ENCODE data around the gene TMEM247.

The TMEM247 gene

DNA sequence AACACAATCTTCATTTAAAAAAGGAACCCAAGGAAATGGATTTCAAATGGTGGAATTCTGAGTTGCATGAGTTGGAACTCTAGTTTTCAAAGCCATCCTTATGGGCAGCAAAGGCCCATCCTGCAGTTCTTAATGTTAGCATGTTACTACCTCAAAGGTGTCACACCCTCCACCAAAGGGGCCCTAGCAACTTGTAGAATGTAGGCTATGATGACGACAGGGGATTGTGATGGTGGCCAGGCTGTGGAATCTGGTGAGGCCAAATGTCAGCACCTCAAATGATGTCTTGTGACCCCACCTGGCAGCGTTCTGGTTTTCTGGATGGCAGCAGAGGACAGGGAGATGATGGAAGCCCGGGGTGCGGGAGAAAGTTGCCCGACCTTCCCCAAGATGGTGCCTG is at the start of gene TMEM247:
TSS of gene TMEM247 (plus strand) at position 301 of the 400 bp plus-strand sequence.
- FAIRE-seq (no peak), DNase-seq (ENCODE audit: insufficient read length, low spot score) (no peak)

DNA sequence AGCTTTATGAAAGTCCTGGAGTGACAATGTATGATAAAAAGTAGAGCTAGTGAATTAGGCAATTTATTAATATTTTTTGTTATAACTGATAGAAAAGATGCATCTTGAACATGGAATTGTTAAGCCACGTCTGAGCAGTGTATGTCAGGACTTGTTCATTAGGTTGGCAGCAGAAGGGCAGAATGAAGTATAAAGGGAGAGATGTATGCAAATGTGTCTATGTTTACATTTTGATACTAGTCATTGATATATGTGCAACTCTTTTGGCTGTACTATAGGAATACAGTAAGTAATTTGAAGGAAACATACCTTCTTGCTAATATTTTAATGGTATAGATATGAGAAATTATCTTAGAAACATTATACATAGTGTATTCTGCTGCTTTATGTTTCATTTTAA is 49.0 kb upstream of the TMEM247 start:
- DNase-seq (ENCODE audit: insufficient read length, low spot score) (no peak), FAIRE-seq (no peak)

DNA sequence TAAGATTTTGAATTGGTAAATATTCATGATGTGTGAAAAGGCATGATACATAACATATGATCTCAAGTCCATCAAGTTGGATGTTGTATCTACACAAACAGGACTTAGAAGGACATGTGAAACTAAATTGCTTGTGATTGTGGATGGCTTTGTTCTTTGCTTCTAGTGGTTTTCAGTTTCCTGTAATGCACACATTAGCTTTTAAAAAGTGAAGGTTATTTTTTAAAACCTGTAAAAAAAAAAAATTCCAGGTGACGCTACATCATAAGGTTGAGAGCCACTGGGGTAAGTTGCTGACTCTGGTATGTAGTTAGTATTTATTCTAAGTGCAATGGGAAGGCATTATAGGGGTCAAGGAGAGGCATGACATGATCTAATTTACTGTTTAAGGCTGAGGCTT is 48.4 kb upstream of the TMEM247 start:
- FAIRE-seq (no peak), DNase-seq (ENCODE audit: insufficient read length, low spot score) (no peak)

DNA sequence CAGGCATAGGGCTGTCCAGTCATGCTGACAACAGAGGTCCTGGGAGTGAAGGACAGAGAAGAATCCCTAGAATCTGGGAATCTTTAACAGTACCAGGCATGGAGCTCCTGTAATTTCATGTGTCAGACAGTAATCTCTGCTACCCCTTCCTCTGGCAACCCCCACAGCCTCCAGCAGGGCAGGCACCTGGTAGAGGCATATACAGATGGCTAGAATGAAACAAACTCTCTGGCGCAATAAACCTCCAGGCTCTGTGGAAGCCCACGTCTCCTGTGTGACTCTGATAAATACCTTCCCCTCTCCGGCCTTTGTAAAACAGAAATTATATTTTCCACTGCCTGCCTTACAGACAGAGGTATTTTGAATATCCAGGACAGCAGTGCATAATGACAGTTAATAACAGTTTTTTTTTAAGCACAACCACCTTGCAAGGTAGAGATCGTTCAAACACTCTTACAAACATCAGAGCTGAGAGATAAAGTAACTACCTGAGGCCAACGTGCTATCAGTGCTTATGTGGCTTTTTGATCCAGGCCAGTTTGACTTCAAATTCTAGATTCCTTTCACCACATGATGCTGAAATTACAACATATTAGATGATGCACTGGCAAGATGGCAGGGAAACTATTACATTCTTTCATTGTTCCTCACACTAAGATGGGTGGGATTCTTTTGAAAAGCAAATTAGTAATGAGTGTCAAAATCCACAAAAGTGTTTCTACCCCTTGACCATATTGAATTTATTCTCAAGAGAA is 47.7 kb upstream of the TMEM247 start:
- DNase-seq (ENCODE audit: insufficient read length, low spot score) (no peak), FAIRE-seq (no peak)

DNA sequence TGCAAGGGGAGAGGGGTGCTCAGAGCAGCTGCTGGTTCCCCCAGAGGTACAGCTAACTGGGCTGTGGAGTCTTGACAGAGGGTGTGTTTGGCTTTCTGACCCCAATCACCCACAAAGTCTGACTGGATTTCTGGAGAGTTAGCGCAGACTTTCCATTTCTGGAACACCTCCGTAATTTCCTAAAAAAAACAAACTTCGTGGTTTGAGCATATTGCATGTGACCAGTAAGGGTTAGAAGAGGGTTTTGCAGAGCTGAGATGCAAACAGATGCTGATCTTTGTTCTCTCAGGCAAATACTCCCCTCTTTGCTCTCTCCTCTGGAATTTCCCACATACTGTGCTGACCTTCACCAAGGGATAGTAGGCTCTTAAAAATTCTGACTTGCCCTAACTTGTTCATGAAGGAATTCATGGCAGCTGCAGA is 44.5 kb upstream of the TMEM247 start:
- FAIRE-seq = no peak

DNA sequence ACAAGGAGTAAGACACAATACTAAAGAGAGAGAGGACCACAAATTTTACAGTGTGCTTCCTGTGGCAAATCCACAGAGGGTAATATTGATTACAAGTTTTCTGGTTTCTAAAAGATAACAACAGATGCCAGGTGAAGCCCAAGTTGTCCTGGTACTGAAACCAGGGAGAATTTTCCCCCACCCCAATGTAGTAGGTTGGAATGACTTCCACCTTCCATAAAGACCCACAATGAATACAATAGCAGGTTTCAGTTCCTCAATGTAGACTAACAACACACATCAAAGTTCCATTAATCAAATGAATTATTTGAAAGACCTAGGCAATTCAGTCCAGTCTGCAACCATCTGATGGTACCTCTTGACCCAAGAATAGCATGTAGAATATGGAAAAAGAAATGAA is 44.0 kb upstream of the TMEM247 start:
- no peak for FAIRE-seq
- DNase-seq (ENCODE audit: insufficient read length, low spot score) = no peak

More for the DNA sequence above, 44.5 kb upstream of the TMEM247 start:
- DNase-seq (ENCODE audit: insufficient read length, low spot score) = no peak

DNA sequence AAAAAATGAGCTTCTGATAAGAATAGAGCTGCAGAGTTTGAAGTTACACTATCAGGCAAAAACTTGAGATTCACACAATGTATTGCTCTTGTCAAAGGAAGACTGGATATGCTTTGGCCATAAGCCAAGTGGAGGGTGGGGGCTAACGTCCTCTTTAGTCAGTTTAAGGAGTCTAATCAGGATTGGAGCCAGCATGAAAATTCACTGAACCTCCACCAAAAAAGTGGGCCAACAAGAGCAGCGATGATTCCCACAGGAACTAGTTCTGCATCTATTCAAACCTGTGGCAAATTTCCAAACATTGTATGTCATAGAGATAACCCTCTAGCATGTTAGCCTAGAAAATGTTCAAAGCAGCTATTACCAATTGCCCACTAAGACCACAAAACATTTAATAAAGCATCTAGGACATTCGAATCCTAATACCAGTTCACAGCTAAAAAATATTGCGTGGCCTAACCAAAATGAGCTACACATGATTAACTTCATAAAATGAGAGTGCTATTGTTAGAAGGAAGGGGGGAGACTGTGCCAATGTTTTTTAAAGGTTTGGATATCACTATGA is 43.5 kb upstream of the TMEM247 start:
- FAIRE-seq = no peak
- DNase-seq (ENCODE audit: insufficient read length, low spot score) = no peak

DNA sequence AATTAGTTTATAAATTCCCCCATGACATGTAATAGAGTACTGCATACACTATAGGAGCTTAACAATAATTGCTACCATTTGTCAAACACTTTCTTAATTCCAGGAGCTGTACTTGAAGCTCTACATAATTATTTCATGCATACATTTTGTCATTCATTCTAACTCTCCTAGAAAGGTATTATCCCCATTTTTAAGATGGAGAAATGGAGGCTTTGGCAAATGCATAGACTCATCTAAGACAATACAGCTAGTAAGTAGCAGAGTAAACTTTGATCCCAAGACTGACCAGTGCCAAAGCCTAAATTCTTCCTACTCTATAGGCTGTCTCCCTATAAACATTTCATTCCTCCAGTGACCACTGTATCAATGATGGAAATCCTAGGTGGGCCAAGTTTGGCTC is 42.6 kb upstream of the TMEM247 start:
- DNase-seq (ENCODE audit: insufficient read length, low spot score) (no peak), FAIRE-seq (no peak)

DNA sequence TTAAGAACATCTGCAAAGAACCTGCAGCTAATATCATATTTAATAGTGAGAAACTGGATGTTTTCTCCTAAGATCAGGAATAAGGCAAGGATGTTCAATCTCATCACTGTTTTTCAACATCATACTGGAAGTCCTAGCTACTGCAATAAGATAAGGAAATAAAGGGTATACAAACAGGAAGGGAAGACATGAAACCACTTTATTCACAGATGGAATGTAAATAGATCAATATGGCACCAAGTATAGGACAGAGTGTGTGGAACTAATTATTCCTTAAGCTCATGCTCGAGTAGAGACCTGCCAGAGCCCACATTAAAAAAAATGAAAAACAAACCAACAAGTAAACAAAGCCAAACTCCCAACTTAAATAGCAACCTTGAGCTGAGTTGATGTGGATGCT is 41.3 kb upstream of the TMEM247 start:
- no peak for DNase-seq (ENCODE audit: insufficient read length, low spot score)
- FAIRE-seq = no peak

DNA sequence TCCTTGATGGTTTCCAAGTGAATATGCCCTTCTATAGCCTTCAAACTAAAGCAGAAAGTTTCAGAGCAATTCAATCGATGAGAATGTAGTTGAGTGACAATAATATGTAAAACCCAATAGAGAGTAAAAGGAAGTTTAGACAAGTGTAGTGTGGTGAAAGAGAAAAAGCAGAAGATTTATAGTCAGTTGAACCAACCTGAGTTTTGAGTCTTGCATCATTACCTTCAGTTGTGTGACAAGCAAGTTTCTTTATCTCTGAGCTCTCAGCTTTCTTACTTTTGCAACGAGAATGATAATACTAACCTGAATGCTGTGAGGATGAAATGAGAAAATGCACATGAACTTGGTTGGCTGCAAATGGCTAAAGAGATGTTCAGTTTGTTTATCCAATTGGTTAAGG is 40.6 kb upstream of the TMEM247 start:
- no peak for DNase-seq (ENCODE audit: insufficient read length, low spot score)

DNA sequence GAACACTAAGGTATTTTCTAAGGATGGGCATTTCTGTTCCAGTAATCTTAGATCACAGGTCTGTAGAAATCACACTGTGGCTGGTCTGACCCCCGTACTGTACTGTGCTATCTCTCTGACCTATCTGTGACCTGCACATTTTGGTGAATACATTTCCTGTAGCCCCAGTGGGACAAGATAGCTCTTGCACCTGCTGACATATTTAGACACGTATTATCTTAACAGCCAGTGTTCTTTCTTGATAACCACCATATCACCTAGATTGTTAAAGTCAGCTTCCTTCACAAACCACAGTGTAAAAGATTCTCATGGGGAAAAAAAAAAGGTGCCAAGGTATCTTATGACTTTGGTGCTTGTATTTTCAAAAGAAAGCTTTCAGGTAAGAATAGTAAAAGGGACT is 39.8 kb upstream of the TMEM247 start:
- FAIRE-seq (no peak), DNase-seq (ENCODE audit: insufficient read length, low spot score) (no peak)

More for the DNA sequence above, 40.6 kb upstream of the TMEM247 start:
- FAIRE-seq = no peak

DNA sequence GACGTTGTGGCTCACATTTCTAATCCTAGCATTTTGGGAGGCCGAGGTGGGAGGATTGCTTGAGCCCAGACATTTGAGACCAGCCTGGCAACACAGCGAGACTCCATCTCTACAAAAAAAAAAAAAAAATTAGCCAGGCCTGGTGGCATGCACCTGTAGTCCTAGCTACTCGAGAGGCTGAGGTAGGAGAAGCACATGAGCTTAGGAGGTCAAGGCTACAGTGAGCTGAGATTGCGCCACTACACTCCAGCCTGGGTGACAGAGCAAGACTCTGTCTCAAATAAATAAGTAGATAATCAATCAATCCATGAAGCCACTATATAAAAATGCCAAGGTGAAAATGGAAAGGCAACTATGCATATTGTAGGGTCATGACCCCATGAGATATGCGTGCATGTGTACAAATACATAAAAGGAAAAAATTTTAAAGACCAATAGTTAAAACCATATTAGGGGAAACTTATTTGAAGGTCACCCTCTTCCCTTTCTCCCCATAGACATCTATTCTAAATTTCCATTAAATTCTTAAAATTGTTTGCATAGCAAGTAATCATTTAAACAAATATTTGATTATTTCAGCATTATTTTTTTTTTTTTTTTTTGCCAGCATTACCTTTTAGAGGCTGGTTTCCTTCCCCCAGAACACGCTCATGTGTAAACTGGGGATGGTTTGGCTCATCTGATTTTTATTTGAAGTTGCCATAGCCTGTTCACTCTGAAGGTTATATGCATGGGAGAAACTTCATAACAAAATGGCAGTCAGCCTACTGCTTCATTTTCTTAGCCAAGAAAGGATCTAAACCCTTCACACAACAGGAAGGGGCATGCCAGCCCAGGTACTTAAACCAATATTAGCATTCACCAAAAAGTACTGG is 37.3 kb upstream of the TMEM247 start:
- DNase-seq (ENCODE audit: insufficient read length, low spot score) (no peak), FAIRE-seq (no peak)

DNA sequence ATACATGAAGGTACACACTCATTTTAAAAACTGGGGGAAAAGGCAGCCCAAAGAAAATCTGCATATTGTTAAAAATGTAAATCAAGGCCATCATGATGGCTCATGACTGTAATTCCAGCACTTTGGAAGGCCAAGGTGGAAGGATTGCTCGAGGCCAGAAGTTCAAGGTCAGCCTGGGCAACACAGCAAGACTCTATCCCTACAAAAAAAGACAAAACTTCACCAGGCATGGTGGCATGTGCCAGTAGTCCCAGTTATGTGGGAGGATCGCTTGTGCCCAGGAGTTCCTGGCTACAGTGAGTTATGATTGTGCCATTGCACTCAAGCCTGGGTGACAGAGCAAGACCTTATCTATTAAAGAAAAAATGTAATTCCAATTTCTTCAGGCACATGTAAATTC is 34.6 kb upstream of the TMEM247 start:
- DNase-seq (ENCODE audit: insufficient read length, low spot score) (no peak), FAIRE-seq (no peak)

DNA sequence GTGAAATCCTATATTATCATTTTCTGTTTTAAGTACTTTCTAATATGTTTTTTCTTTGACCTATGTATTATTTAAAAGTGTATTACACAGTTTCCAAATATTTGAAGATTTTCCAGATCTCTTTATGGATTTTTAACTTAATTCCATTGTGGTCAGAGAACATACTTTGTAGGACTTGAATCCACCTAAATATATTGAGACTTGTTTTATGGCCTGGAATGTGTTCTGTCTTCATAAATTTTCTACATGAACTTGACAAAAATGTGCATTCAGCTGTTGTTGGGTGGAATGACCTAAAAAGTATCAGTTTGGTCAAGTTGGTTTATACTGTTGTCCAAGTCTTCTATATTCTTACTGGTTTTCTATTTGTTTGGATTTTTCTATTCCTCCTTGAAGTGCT is 33.8 kb upstream of the TMEM247 start:
- no peak for FAIRE-seq
- no peak for DNase-seq (ENCODE audit: insufficient read length, low spot score)

DNA sequence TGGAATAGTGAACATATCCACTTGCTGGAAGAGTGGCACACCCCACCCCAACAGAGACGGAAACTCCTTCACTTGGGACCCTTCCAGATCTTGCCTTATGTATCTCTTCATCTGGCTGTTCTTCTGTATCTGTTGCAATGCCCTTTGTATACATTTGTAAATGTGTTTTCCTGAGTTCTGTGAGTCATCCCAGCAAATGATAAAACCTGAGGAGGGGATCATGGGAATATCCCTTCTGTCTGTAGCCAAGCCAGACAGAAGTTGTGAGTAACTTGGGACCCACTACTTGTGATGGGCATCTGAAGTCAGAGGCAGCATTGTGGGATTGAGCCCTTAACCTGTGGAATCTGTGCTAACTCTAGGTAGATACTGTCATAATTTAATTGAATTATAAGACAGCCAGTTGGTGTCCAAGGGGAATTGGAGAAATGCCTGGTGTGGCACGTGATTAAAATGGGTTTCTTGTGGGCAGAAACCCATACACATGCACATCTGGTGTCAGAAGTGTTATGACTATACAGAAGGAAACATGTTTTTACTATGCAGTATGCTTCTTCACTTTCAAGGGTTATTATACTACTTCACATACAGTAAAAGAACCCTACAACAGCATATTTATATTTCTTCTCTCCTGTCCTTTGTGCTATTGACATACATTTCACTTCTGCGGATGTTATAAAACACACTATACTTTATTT is 32.3 kb upstream of the TMEM247 start:
- FAIRE-seq (no peak), DNase-seq (ENCODE audit: insufficient read length, low spot score) (no peak)

DNA sequence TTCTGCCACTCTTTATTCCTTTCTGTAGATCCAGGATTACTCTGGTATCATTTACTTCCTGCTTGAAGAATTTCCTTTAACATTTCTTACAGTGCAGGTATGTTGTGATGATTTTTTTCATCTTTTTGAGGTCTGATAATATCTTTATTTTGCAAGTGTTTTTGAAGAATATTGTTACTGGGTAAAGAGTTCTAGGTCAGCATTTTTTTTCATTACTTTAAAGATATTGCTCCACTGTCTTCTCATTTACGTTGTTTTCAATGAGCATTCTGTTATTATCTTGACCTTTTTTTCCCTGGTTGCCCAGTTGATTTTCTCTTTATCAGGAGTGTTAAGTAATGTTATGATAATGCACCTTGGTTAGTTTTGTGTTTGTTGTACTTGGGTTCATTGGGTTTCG is 31.7 kb upstream of the TMEM247 start:
- DNase-seq (ENCODE audit: insufficient read length, low spot score) (no peak), FAIRE-seq (no peak)

DNA sequence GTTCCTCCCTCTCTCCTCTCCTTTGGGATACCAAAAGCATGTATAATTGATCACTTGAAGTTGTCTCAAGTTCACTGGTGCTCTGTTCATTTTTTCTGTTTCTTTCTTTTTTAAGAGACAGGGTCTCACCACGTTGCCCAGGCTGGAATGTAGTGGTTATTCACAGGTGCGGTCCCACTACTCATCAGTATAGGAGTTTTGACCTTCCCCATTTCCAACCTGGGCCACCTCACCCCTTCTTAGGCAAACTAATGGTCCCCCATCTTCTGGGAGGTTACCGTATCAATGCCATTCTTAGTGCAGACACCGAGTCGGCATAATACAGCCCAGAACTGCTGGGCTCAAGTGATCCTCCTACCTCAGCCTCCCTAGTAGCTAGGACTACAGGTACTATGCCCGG is 31.3 kb upstream of the TMEM247 start:
- DNase-seq (ENCODE audit: insufficient read length, low spot score) = no peak
- FAIRE-seq = no peak

DNA sequence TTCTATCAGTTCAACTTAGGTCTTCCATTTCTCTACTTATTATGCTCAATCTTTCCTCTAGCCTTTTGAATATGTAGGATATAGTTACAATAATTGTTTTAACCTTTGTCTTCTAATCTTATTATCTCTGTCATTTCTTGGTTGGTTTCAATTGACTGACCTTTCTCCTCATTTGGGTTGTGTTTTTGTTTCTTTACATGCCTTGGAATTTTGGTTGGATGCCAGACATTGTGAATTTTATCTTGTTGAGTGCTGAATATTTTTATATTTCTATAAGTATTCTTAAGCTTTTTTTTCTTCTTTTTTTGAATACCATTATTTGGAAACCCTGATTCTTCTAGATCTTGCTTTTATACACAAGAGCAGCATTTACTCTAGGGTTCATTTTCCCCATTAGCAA is 30.7 kb upstream of the TMEM247 start:
- DNase-seq (ENCODE audit: insufficient read length, low spot score) (no peak), FAIRE-seq (no peak)

DNA sequence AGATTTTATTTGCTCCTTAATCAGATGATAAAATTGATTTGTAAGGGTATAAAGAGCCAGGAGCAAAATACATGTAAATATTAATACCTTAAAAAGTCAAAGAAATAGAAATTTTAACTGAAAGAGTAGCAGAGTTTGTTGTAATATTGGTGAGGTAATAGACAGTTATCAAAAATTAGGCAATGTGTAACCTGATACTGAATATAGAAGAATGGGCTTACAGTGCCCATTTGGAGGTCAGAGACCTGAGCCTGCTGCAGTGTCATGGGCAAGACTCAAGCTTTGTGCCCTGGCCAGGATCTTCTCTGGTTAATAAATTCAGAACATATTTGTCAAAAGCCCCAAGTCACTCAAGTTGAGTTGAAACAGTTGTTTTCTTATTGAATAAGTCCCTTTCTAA is 29.7 kb upstream of the TMEM247 start:
- DNase-seq (ENCODE audit: insufficient read length, low spot score) (no peak), FAIRE-seq (no peak)

DNA sequence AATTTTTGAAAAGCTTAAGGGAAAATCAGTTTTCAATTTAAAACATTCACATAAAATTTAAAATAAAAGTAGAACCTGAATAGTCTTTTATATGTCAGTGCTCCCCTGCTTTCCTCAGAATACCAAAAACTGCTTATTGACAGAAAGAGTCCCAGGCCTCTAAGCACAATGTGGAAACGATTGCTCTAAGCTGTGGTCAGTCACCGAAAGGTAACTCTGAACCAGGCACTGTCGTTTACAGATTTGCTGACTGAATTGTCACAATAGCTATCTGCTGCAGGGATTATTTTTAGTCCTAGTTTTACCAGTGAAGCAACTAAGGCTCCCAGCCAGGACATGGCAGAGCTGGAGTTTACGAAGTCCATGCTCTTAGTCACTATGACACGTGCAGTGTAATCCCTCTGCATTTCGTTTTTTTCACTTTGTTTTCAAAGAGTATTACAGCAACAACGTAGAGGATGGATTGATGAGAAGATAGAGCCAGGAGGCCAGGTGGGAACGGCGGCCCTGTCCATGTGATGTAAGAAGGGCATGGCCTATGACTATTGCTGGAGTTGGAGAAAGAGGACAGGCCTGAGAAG is 28.1 kb upstream of the TMEM247 start:
- DNase-seq (ENCODE audit: insufficient read length, low spot score) = no peak
- no peak for FAIRE-seq

DNA sequence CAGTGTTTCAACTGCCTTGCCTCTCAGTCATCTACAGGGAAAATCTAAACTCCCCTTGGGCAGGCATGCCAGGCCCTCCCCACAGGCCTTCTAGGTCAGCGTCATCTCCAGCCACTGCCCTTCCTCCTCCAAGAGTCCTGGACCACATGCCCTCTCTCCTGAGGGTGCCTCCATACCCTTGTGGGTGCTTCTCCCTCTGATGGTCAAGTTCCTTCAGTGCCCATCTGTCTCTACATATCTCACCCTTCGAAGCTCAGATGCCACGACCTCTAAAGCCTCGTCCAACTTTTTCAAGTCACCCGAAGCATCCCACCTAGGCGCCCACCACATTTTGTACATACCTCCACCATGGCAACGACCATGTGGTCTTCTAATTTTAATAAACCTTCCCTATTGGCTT is 22.6 kb upstream of the TMEM247 start:
- DNase-seq (ENCODE audit: insufficient read length, low spot score) (no peak), FAIRE-seq (no peak)

Data from GM19239 (cell line).